Measurements from ENCODE around the gene PSAPL1. TPM values are rescaled to one million over a fixed set of nuclear protein-coding genes. Genes with fewer than 3 reads are reported as not detected.

The PSAPL1 gene
- total RNA-seq, 1 donor from 2014 or later, result not detected

DNA sequence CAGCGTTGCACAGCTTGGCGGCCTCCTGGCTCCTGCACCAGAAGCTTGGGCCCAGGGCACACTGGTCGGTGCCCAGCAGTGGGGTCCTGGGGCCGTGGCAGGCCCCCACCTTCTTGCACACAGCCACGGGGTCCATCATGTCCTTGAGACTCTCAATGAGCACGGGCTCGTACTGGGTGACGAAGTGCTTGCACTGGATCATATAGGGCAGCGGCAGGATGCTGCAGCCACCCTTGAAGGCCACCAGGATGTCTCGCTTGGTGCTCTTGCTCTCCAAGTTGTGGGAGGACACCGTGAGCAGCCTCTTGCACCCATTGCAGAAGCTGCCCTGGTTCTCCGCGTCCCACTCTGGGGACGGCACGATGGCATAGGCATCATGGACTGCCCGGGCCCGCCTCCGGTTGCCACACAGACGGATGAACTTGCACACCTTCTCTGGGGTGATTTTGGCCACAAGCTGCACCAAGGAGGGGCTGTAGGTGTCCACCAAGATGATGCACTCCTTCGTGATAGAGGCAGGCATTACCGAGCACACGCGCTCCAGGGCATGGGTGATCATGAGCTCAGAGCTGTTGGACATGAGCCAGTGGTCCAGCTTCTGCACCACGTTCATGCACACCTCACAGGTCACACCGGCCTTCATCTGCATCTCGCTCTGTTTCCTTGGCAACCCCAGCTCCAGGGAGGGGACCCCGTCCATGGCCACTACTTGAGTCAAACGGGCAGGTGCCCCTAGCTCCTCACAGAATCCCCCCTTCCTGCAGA lies 1.2 kb downstream of the PSAPL1 start:
- Mint-ChIP-seq H3K4me1 (ENCODE audit: unreplicated experiment) (no peaks in the 10 kb centered on the region), H3K9me3 (ENCODE audit: unreplicated experiment) (no peaks in the 10 kb centered on the region), H3K27ac (ENCODE audit: unreplicated experiment) (no peak overlapping the region), H3K27me3 (ENCODE audit: unreplicated experiment) (peaks cover 11% of the 10 kb centered on the region), H3K4me3 (ENCODE audit: unreplicated experiment) (no peak overlapping the region), H3K36me3 (ENCODE audit: low read depth, unreplicated experiment) (no peaks in the 10 kb centered on the region)
- no peak for DNase-seq (ENCODE audit: low spot score)
- TF ChIP-seq, protein P1, sequence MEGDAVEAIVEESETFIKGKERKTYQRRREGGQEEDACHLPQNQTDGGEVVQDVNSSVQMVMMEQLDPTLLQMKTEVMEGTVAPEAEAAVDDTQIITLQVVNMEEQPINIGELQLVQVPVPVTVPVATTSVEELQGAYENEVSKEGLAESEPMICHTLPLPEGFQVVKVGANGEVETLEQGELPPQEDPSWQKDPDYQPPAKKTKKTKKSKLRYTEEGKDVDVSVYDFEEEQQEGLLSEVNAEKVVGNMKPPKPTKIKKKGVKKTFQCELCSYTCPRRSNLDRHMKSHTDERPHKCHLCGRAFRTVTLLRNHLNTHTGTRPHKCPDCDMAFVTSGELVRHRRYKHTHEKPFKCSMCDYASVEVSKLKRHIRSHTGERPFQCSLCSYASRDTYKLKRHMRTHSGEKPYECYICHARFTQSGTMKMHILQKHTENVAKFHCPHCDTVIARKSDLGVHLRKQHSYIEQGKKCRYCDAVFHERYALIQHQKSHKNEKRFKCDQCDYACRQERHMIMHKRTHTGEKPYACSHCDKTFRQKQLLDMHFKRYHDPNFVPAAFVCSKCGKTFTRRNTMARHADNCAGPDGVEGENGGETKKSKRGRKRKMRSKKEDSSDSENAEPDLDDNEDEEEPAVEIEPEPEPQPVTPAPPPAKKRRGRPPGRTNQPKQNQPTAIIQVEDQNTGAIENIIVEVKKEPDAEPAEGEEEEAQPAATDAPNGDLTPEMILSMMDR (IDR thresholded peaks at IDR 0.05; ENCODE audit: unreplicated experiment), result no peak

GRCh38 chr4:7432531-7433375 lies 2.0 kb downstream of the PSAPL1 start:
- Mint-ChIP-seq H3K27me3 (ENCODE audit: unreplicated experiment) (peaks cover 11% of the 10 kb centered on the region), H3K27ac (ENCODE audit: unreplicated experiment) (no peak overlapping the region), H3K4me1 (ENCODE audit: unreplicated experiment) (no peaks in the 10 kb centered on the region), H3K36me3 (ENCODE audit: low read depth, unreplicated experiment) (no peaks in the 10 kb centered on the region), H3K9me3 (ENCODE audit: unreplicated experiment) (no peaks in the 10 kb centered on the region), H3K4me3 (ENCODE audit: unreplicated experiment) (no peak overlapping the region)
- DNase-seq (ENCODE audit: low spot score), result no peak
- TF ChIP-seq, protein P1 (IDR thresholded peaks at IDR 0.05; ENCODE audit: unreplicated experiment), result no peak

DNA sequence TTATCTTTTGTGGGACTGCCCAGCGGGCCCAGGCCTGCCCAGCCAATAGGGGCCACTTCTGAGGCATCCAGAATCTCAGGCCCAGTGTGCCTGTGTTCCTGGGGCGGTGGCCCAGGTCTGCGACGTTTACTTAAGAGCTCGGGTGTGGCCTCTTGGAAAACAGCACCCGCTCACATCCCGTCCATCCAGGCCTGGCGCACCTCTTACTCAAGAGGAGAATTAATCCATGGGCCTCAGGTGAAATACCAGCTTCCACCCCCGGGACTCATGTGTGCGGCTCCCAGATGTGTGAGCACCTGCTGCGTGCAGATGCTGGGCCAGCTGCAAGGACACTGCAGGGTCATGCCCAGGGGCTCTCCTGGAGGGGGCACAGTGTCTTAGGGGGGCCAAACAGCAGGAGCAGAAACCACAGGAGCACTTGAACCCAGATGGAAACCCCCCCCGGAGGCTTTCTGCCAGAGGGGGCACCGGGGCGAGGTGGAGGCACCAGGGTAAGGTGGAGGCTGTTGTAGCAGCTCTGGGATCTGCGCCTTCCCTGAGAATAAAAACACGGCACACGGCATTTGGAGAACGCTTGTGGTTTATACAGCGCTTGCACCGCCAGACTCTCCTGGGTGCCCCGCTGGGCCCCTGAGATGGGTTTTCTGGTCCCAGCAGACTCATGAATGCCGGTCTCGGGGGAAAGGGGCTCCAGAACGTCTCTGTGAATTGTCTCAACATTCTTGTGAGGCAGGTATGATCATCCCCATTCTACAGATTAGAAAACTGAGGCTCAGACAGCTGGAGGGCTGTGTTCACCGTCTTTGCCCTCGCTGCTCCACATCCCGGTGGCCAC lies 2.8 kb downstream of the PSAPL1 start:
- H3K9me3 Mint-ChIP-seq (ENCODE audit: unreplicated experiment), result no peaks in the 10 kb centered on the region
- TF ChIP-seq, protein P1 (IDR thresholded peaks at IDR 0.05; ENCODE audit: unreplicated experiment), result no peak
- peaks cover 11% of the 10 kb centered on the region for H3K27me3 Mint-ChIP-seq (ENCODE audit: unreplicated experiment)
- no peaks in the 10 kb centered on the region for H3K36me3 Mint-ChIP-seq (ENCODE audit: low read depth, unreplicated experiment)
- no peaks in the 10 kb centered on the region for H3K4me1 Mint-ChIP-seq (ENCODE audit: unreplicated experiment)
- H3K4me3 Mint-ChIP-seq (ENCODE audit: unreplicated experiment), result no peak overlapping the region
- H3K27ac Mint-ChIP-seq (ENCODE audit: unreplicated experiment), result no peak overlapping the region
- DNase-seq (ENCODE audit: low spot score), result no peak

GRCh38 chr4:7430965-7431695 lies 3.6 kb downstream of the PSAPL1 start:
- DNase-seq (ENCODE audit: low spot score), result no peak
- no peak overlapping the region for H3K4me3 Mint-ChIP-seq (ENCODE audit: unreplicated experiment)
- no peaks in the 10 kb centered on the region for H3K36me3 Mint-ChIP-seq (ENCODE audit: low read depth, unreplicated experiment)
- H3K9me3 Mint-ChIP-seq (ENCODE audit: unreplicated experiment), result no peaks in the 10 kb centered on the region
- TF ChIP-seq, protein P1 (IDR thresholded peaks at IDR 0.05; ENCODE audit: unreplicated experiment), result no peak
- peaks cover 11% of the 10 kb centered on the region for H3K27me3 Mint-ChIP-seq (ENCODE audit: unreplicated experiment)
- no peak overlapping the region for H3K27ac Mint-ChIP-seq (ENCODE audit: unreplicated experiment)
- H3K4me1 Mint-ChIP-seq (ENCODE audit: unreplicated experiment), result no peaks in the 10 kb centered on the region

All from endothelial cell (in vitro differentiated cells).